Daoy (cell line): ENCODE results near the gene ACAD11. TPM values are rescaled to one million over a fixed set of nuclear protein-coding genes. Genes with fewer than 3 reads are reported as not detected.
A peak's percentile ranks its signal among the peaks of the same experiment; 100 is the strongest.

Experiments used
- DNase-seq: peaks from one replicate; pipeline ENCODE4 v3.0.0-alpha.2; 2015; ENCODE audit warnings: low read depth
- total RNA-seq: library from RNA; depleted of rRNA; stranded (reverse); fragments of >200 nt; shearing (Covaris generic); gene quantifications from 2 replicates; pipeline ENCODE4 v1.2.3, GENCODE V29; 2014

ACAD11 gene
- total RNA-seq, 1 experiment from 2014 or later = 4.7 TPM

DNA sequence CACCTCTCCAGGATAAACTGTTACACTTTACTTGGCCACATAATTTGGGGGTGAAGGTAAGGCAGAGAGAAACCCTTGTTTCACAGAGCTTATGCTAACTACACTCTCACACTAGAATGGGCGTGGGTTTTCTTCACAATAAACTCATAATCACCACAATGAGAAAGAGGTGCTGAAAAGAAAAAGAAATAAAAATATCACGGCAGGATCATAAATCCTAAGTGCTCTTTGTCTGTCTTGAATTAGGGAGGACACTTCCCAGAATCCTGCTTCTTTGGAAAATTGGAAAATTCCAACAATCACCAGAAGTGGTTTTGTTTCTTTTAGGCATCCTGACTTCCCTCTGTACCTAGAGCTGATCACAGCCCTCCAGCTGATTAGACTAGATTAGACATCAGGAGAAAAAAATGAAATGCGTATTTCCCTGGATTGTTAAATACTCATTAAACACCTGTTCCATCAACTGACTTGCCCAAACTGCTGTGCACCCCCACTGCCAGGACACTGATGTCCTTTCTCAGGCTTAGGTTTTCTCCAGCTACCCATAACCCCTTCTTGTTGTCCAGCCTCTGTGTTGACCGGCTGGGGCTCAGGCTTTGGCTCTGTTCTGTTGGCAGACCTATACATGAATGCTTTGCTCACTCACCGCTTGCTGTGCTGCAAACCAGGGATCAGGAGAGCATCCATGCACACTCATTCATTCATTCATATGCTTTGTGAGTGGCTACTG, 104.1 kb downstream of the ACAD11 start:
- DNase-seq = no peak

DNA sequence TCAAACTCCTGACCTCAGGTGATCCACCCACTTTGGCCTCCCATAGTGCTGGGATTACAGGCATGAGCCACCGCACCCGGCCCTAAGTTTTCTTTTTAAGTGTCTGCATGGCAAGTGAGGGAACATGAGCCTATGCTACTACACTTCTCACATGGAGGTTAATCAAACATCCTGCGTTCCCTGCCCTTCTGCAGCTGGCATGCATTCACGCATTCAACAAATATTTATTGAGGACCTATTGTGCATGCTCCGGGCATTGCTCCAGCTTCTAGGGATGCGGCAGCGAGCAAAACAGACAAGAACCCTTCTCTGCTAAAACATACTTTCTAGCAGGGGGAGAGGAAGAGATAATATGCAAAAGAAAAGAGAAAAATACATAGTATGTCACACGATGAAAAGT, 105.2 kb downstream of the ACAD11 start:
- DNase-seq = no peak

- DNase-seq = no peak
Measured at GRCh38 chr3:132553826-132554225, 105.8 kb downstream of the ACAD11 start.

- no peak for DNase-seq
Measured at GRCh38 chr3:132550579-132551305, 108.9 kb downstream of the ACAD11 start.

- peak; percentile 51 for DNase-seq
Measured at GRCh38 chr3:132549890-132550578, 109.6 kb downstream of the ACAD11 start.

DNA sequence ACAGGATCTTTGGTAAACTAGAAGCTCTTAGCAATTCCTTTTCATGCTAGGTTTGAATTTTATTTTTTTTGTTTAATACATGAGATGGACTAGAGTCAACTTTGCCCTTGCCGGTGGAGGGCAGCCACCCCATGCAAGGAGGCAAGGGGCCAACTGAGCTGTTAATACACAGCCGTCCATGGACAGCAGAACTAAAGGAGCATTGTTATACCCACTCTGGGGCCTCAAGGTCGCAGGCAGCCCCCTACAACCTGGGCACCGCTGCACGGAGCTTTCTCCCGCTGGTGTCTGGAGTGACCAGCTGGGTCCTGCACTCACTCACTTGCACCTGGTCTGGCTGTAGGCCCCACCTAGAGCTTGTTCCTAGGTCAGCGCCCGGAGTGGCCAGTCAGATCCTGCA, 110.4 kb downstream of the ACAD11 start:
- no peak for DNase-seq

- DNase-seq = no peak
Measured at GRCh38 chr3:132545471-132545870, 114.1 kb downstream of the ACAD11 start.

GRCh38 chr3:132544130-132544529, 115.5 kb downstream of the ACAD11 start:
- no peak for DNase-seq

DNA sequence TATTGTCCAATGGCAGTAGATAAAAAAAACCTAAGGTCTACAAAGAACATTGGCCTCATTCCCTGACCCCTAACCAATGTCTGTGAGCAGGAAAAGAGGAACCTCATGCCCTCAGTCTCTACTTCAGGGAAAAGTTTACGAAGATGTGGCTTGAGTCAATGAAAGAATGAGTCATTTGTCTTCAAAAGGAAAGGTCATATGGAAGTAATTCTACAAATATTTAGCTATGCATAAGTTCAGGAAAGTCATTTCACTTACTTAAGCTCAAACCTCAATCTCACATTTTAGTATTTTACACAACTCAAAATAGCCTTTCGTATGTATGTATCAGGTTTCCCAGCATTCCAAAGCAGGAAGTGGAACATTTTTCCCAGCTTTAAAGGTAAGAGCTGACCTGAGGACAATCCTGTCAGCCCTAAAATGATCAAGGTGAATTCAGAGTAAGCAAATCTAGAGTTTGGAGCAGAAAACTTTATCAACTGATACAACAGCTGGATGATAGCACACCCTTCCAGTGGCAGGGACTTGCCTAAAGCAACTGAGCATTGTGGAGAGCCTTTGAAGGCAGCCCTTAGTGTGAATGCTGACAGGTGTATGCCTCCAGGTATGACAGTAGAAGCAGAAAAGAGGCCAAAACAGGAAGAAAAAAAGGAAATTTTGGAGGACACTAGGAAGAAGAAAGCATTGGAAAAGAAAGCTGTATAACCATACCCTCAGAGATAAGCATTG, 116.4 kb downstream of the ACAD11 start:
- DNase-seq = peak; percentile 54

DNA sequence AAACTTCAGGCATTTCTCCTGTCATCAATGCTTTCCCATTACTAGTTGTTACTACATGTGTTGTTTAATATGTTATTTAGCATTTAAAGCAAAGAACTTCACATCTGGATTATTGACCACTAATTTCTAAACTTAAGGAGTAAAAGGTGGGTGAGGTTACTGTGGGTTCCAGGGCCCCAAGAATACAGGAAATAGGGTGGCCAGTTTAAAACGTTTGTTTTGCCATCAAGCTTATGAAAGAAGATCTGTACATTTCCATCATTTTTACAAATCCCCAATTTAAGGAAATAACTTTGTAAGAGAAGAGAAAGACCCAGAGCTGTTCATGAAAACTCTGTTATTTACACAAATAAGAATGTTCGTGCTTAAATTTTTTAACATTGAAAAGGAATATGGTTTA, 117.0 kb downstream of the ACAD11 start:
- no peak for DNase-seq

- no peak for DNase-seq
Measured at GRCh38 chr3:132539681-132540080, 119.9 kb downstream of the ACAD11 start.

GRCh38 chr3:132538072-132538471, 121.5 kb downstream of the ACAD11 start:
- DNase-seq = no peak

GRCh38 chr3:132537297-132537696, 122.3 kb downstream of the ACAD11 start:
- DNase-seq = no peak

GRCh38 chr3:132536442-132537153, 123.0 kb downstream of the ACAD11 start:
- no peak for DNase-seq

DNA sequence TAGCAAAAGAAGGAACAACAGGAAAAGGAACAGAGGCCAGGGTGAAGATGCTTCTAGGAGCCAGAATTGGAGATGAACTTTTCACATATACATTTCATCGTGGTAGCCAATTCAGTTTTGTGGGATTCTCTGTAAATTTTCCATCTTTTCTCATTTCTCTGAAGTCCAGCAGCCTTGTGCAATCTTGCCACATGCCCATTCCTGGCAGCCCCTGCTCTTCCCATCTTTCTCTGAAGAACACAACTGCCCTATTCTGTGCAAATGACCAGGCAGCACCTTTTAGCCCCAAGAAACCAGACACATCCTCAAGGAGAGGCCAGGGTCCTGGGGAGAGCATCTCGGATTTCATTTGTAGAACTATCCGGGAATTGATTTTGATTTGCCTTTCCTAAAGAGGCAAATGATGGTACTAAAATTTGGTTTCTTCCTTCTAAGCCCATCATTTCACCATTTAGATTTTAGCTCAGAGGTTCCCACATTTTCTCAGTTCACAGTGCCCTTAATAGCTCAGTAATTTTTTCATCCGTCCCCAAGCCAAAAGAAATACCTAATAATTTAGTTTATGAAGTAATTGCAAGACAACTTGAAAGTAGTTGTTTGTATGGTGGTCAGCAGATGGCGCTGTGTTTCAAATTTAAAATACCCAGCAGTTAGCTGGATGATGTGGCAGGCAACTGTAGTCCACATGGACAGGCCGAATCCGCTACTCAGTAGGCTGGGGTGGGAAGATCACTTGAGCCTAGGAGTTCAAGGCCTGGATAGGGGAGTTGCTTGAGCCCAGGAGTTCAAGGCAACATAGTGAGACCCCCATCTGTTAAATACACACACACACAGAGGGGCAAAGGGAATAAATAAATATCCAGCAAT, 123.8 kb downstream of the ACAD11 start:
- peak; percentile 73 for DNase-seq

GRCh38 chr3:132530624-132531023, 129.0 kb downstream of the ACAD11 start:
- no peak for DNase-seq

GRCh38 chr3:132522353-132522752, 137.3 kb downstream of the ACAD11 start:
- DNase-seq = no peak

DNA sequence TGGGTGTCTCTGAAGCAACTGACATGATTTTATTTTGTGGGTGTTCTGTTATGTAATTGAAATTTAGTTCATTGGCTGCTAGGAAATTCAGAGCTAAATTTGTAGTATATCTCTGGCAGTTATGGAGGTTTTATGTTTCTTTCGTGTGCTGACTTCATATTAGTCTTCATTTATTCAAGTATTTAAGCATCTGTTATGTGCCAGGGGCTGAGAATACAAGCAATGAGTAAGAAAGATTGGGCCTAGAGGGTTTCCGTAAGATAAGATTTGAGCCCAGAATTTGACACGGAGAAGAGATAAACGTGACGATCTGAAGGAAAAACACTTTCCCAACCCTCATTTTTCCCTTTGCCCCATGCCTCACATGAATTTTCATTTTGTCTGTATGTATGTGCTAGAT, 137.7 kb downstream of the ACAD11 start:
- DNase-seq = no peak

GRCh38 chr3:132519914-132520313, 139.7 kb downstream of the ACAD11 start:
- DNase-seq = no peak

DNA sequence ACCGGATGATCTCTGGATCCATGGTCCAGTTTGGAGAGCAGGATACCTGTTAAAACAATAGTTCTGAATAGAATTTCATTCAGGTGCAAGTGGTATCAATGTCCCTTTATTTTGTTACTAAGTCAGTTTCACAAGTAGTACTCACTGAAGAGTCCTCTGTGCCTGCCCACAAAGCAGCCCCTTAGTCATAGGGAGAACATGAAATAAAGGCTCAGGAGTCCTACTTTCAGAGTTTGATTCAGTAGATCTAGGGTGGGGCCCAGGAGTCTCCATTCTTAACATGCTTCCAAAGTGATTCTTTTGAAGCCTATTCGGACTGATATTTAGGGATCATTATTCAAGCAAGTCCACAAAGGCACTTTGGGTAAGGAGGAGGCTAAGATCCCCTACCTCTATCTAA, 142.3 kb downstream of the ACAD11 start:
- no peak for DNase-seq
